ENCODE measurements around the gene TMEM114.
"Not testable (repeated sequence)": the region's sequence is repeated elsewhere in the genome, so short reads cannot be mapped to it uniquely, and the experiment has no call there.

TMEM114 gene

GRCh38 chr16:8572063-8572918, 18.0 kb downstream of the TMEM114 start:
- TF ChIP-seq, protein P1, sequence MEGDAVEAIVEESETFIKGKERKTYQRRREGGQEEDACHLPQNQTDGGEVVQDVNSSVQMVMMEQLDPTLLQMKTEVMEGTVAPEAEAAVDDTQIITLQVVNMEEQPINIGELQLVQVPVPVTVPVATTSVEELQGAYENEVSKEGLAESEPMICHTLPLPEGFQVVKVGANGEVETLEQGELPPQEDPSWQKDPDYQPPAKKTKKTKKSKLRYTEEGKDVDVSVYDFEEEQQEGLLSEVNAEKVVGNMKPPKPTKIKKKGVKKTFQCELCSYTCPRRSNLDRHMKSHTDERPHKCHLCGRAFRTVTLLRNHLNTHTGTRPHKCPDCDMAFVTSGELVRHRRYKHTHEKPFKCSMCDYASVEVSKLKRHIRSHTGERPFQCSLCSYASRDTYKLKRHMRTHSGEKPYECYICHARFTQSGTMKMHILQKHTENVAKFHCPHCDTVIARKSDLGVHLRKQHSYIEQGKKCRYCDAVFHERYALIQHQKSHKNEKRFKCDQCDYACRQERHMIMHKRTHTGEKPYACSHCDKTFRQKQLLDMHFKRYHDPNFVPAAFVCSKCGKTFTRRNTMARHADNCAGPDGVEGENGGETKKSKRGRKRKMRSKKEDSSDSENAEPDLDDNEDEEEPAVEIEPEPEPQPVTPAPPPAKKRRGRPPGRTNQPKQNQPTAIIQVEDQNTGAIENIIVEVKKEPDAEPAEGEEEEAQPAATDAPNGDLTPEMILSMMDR (IDR thresholded peaks at IDR 0.05; ENCODE audit: control extremely low read depth, extremely low read depth, low read depth, missing control alignments) = no peak
- CTCF ChIA-PET = interaction anchor here (0.8 to 8.9 kb wide), 13 partner anchors 11 to 566 kb away, joined by 3 to 61 read pairs (median 4); partner anchors contain the start of gene LITAFD
- DNase-seq (ENCODE audit: extremely low spot score) = no peak
- POLR2A ChIA-PET = no interaction called here

DNA sequence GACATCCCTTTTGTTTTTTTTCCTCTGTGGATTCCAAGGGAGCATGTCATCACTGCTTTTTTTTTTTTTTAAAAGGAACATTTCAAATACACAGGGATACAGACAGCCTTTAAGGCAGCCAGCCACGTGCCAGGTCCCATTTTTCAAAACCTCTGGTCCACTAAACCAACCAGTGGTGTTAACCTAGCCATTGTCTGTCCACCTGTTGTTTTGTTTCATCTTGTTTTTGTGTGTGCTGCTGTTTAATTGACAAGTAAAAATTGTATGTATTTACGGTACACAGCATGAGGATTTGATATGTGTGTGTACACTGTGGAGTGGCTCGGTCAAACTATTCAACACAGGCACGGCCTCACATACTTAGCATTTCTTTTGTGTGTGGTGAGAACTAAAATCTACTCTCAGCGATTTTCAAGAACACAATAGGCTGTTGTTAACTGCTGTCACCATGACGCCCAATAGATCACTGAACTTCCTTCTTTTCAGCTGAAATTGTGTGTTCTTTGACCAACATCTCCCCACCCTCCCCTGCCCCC, 19.2 kb downstream of the TMEM114 start:
- no peak for DNase-seq (ENCODE audit: extremely low spot score)
- ChIA-PET CTCF (interaction anchor here (0.8 to 8.9 kb wide), 5 partner anchors 13 to 567 kb away, joined by 3 to 61 read pairs (median 3); partner anchors contain the start of gene LITAFD), POLR2A (no interaction called here)
- TF ChIP-seq, protein P1 (IDR thresholded peaks at IDR 0.05; ENCODE audit: control extremely low read depth, extremely low read depth, low read depth, missing control alignments) = no peak

DNA sequence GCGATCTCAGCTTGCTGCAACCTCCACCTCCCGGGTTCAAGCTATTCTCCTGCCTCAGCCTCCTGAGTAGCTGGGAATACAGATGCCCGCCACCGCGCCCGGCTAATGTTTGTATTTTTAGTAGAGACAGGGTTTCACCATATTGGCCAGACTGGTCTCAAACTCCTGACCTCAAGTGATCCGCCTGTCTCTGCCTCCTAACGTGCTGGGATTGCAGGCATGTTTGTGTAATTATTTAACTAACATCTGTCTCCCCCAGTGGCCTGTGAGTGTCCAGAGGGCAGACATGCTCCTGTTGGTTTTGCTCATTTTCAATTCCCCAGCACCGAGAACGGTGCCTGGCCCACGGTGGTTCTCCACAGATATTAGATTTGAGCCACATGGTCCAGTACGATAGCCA, 19.9 kb downstream of the TMEM114 start:
- DNase-seq (ENCODE audit: extremely low spot score); POLR2A ChIA-PET: not testable (repeated sequence)
- CTCF ChIA-PET = interaction anchor here (0.9 to 8.9 kb wide), 4 partner anchors 14 to 311 kb away, joined by 3 to 61 read pairs (median 22); partner anchors contain the start of gene LITAFD

DNA sequence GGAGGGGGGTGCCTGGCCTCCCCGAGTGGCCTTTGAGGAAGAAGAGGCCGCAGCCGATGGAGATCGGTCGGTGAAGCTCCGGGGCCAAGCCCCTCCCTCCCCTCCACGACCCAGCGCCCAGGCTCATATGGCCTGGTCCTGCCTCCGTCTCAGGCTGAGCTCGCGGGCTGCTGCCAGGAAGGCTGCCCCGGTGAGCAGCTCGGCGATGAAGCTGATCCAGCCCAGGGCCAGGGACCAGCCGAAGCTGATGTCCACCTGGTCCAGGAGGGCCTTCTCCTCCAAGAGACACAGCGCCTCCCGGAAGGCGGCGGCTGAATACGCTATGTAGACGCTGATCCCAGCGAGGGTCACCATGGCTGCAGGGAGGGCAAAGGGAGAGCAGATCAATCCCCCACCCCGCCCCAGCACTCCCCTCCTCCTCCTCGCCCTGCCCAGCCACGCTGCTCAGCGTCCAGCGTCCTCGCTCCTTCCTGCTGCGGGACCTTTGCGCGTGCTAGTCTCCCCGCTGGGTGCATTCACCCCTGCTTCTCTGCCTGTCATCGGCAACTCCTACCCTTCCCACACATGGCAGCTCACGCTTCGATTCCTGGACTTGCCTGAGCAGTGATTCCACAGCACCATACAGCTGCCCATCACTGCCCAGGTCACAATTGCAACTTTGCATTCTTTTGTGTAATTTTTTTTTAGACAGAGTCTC, 20.5 kb downstream of the TMEM114 start:
- no peak for DNase-seq (ENCODE audit: extremely low spot score)
- ChIA-PET CTCF (interaction anchor here (0.9 to 8.9 kb wide), 11 partner anchors 9 to 1688 kb away, joined by 3 to 61 read pairs (median 6); partner anchors contain the start of gene LITAFD), POLR2A (no interaction called here)
- TF ChIP-seq, protein P1 (IDR thresholded peaks at IDR 0.05; ENCODE audit: control extremely low read depth, extremely low read depth, low read depth, missing control alignments) = no peak

DNA sequence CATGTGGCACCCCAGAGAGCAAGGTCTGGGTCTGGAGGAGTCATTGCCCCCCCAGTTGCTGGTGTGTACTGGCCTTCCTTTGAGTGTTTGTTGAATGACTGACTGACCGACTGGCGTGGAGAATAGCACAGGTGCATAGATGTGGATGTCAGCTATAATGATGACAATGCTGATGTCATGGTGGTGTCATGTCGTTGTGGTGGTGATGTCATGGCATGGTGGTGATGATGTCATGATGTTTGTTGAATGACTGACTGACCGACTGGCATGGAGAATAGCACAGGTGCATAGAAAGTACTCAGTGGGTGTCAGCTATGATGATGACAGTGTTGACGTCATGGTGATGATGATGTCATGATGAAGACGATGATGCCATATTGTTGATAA, 22.1 kb downstream of the TMEM114 start:
- DNase-seq (ENCODE audit: extremely low spot score) = no peak
- ChIA-PET POLR2A (no interaction called here), CTCF (interaction anchor here (1.3 to 8.9 kb wide), 8 partner anchors 11 to 567 kb away, joined by 3 to 61 read pairs (median 9); partner anchors contain the start of gene LITAFD)
- TF ChIP-seq, protein P1 (IDR thresholded peaks at IDR 0.05; ENCODE audit: control extremely low read depth, extremely low read depth, low read depth, missing control alignments) = no peak

DNA sequence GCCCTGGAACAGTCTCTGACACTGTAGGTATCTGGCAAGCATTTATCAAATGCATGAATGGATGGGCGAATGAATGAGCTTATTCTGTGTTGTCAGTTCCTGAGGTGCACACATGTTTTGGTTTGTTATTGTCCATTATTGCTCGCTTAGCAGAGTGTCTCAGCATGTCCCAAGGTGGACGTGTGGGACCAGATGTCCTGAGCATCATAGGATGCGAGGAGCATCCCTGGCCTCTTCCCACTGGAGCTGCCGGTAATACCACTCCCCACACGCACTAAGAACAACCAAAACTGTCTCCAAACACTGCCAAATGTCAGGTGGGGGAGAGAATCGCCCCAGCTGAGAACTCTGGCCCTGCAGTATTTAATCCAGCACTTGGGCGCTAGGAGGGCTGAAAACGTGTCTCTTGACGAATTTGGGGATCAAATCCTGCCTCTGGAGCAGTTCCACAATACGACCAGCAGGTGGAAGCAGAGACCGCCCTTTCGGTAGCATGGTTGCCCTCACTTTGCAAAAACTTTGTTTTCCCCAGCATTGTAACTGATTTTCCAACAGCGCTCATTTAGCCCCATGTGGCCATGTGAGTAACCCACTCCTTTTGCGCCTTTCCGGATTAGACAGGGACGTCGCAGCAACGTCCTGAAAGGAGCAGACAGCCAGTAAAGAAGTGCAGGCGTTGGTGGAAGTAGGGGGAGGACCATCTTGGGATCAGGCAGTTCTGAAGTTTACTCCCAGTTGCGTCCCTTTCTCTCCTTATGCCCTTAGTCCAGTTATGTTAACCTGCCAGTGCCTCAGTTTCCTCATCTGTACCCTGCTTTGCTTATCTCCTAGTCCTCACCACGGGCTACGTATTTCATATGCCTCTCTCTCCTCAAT, 22.7 kb downstream of the TMEM114 start:
- TF ChIP-seq, protein P1 (IDR thresholded peaks at IDR 0.05; ENCODE audit: control extremely low read depth, extremely low read depth, low read depth, missing control alignments) = peak; percentile 86
- peak; percentile 79 for DNase-seq (ENCODE audit: extremely low spot score)
- ChIA-PET CTCF (interaction anchor here (0.7 to 8.9 kb wide), 31 partner anchors 8 to 1947 kb away, joined by 3 to 61 read pairs (median 4); partner anchors contain the start of gene LITAFD), POLR2A (no interaction called here)

Data from GM10248 (cell line).